Measurements from ENCODE around the gene TECR.

- TF ChIP-seq CTCF (conservative IDR thresholded peaks at IDR 0.05; ENCODE audit: low read depth, low read length) (no peak), EZH2 (IDR thresholded peaks at IDR 0.05; ENCODE audit: low read length, unreplicated experiment) (no peak), EZH2phosphoT487 (IDR thresholded peaks at IDR 0.05; ENCODE audit: borderline replicate concordance, low read length) (no peak)
These were observed 37.7 kb downstream of the TECR start for GRCh38 chr19:14567079-14567478.
